GM18526 (cell line): Measurements from ENCODE around the gene COQ10A.

Experiments
- POLR2A ChIP-seq: IDR thresholded peaks from 3 replicates; pipeline ENCODE4 v1.6.1; 2011; ENCODE audit not compliant: insufficient read length; ENCODE audit errors: extremely low read depth

Gene COQ10A

GRCh38 chr12:56266693-56267442 lies at the start of gene COQ10A:
COQ10A (plus strand) TSS chr12:56266942; CDS start chr12:56267119, 177 bp downstream.
- peak; percentile 87 for TF ChIP-seq POLR2A

- TF ChIP-seq POLR2A: no peak
These were observed 46.9 kb upstream of the COQ10A start for GRCh38 chr12:56219840-56220239.

- TF ChIP-seq POLR2A: no peak
These were observed 46.0 kb upstream of the COQ10A start for GRCh38 chr12:56220611-56221231.

GRCh38 chr12:56221232-56221756 lies 45.4 kb upstream of the COQ10A start:
- no peak for TF ChIP-seq POLR2A

GRCh38 chr12:56221757-56222530 lies 44.8 kb upstream of the COQ10A start, which contains the start of gene RNF41:
RNF41 (minus strand) TSS chr12:56221922; CDS start chr12:56214047, 7,875 bp downstream.
- peak; percentile 89 for TF ChIP-seq POLR2A

GRCh38 chr12:56222531-56222895 lies 44.2 kb upstream of the COQ10A start:
- TF ChIP-seq POLR2A: no peak

DNA sequence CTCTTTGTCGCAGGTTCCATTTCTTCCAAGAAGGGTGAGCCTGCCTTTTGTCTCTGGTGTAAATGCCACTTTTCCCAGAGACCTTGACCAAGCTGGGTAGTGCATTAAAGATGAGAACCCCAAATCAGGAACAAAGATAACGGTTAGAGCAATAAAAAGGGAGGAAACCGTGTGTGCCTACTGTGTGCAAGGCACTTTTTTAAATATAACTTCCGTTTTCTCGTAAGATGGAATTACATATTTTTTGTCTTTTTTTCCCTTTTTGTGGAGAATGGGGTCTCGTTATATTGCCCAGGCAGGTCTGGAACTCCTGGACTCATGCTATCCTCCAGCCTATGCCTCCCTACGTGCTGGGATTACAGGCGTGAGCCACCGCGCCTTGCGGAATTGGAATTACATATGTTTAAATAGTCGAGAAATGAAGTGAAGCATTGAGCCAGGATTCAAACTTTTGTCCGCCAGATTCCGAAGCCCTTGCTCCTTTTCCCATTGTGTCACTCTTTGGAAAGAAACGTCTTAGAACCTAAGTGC lies 43.1 kb upstream of the COQ10A start:
- no peak for TF ChIP-seq POLR2A

- TF ChIP-seq POLR2A: peak; percentile 65
These were observed 42.5 kb upstream of the COQ10A start, which contains the start of gene NABP2 for GRCh38 chr12:56224102-56224701. NABP2 (plus strand) TSS chr12:56224342; CDS start chr12:56224857, 515 bp downstream.

DNA sequence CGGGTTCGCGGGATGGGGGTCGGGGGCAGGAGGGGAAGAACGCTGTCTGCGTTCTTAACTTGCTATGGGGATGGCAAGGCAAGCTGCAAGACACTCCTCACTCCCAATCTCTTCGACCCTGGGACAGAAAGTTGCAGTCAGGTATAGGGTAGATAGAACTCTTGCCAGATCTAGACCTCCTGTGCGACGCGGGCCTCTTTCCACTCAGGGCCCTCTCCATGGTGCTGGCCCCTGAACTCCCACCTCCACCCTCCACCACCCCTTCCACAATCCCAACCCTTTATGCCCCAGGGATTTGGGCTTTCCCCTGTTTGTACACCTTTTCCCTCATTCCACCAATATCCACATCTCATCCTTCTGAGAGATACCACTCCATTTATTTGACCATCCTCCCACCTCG lies 41.8 kb upstream of the COQ10A start:
- TF ChIP-seq POLR2A: no peak

DNA sequence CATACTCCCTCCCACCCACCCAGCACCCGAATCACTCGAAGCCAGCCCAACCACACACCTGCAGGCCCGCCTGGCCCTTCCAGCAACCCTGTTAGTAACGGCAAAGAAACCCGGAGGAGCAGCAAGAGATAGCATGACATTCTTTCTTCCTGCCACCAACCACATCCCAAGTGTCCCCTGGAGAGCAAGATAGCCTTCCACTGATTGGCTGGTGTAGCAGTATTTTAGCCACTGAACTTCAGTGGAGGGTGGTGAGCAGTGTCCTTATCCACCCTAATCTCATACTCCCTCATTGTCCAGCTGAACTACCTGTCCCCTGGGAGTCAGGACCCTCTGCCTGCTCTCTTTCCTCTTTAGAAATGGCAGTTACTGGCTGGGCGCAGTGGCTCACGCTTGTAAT lies 37.7 kb upstream of the COQ10A start:
- no peak for TF ChIP-seq POLR2A

DNA sequence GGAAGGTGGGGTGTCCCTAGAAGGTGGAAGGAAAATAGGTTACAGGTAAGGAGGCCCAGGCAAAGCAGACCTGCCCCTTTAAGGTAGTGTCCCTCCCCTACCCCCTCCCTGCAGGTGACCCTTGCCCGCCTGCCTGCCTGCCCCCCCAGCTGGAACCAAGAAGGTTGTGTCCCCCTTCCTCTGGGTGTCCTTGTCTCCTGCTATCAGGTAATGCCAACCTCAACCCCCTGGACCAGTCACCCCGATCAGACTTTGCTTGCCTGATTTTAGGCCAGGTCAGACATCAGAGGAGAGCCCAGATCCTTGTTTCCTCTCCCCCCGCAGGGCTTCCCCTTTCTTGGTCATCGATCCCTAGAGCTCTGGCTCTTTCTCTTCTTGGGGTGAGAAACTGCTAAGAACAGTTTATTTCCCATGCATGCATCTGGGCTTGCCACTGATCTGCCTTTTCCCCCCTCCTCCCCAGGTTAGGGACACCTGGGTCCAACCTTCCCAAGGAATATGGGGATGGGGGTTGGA lies 36.8 kb upstream of the COQ10A start, which contains the start of gene SLC39A5:
Gene SLC39A5, plus strand, starts transcription at position 136 of the 516 bp plus-strand sequence. CDS start 1,224 bp downstream, outside the sequence.
- no peak for TF ChIP-seq POLR2A

DNA sequence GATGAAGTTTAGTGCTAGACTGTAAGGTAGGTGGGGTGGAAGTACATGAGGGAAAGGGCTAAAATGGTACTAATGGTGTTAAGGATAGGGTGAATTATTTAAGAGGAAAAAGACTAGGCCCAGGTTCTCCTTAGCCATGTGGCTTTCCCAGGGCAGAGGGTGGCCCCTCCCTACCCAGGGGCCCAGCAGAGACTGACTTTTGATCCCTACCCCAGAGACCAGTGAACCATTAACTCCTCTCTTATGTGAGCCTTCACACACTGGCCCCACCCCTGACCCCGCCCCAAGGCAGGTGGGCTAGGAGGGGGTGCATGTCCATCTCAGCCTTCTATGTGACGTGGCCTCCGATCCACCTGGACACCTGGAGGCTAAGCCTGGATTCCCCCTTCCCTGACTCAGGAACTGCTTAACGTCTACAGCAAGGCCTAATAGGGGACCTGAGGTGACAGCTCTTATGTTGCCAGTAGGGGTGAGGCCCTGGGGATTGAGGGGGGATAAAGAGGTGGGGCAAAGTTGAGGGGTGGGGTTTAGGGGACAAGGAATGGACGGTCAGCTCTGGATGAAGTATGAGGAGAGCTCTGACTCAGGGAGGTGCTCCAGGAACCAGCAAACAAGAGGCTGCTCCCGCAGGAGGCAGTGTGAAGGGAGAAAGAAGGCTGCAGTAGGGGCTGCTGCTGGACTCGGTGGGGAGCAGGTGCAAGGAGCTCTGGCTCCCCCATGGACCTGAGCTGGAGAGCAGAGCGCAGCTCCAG lies 36.1 kb upstream of the COQ10A start:
- TF ChIP-seq POLR2A: no peak

- TF ChIP-seq POLR2A: no peak
These were observed 35.6 kb upstream of the COQ10A start for GRCh38 chr12:56231184-56231582.
